ENCODE results near the gene TANGO6.

TANGO6 gene

DNA sequence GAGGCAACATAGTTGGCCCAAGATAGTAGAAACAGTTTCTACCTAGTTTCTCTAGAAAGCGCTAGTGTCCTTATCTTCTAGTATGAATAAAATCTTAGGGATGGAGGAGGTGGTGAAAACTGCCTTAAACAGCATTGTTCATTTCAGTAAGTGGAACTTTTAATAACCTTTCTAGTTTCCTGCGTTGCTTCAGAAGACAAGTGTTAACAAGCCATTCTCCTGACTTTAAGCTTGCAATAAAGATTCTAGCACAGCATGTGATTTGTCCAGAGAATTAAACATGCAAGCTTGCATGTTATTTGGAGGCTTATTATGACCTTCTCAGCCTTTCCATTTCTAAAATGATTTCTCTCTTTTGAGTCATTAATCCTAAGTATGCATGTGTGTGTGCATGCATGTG, 72.3 kb downstream of the TANGO6 start:
- DNase-seq, result no peak

DNA sequence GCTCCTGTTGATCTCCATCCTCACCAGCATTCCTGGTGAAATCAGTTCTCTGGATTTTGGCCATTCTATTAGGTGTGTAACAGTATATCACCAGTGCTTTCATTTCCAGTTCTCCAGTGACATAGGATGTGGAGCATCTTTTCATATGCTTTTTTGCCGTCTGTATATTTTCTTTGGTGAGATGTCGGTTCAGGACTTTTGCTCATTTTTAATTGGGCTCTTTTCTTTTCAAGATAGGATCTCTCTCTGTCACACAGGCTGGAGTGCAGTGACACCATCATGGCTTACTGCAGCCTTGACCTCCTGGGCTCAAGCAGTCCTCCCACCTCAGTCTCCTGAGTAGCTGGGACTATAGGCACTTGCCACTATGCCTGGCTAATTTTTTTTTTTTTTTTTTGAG, 74.2 kb downstream of the TANGO6 start:
- no peak for DNase-seq

DNA sequence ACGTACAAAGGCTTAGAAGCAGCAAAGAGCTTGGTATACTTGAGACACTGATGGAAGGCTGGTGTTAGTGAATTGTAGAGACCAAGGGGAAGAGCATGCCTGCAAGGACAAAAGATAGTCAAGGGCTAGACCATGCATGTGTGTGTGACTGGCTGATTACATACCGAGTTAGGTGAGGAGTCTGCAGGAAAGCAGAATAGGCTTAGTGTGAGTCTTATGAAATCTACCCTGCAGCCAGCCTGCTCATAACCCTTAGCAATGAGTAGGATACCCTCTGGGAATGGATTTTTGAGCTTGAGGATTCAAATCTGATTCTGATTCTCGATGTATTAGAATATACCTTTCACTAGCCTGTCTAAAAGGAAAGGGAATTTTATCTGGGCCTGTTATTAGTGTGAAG, 77.0 kb downstream of the TANGO6 start:
- DNase-seq, result no peak

DNA sequence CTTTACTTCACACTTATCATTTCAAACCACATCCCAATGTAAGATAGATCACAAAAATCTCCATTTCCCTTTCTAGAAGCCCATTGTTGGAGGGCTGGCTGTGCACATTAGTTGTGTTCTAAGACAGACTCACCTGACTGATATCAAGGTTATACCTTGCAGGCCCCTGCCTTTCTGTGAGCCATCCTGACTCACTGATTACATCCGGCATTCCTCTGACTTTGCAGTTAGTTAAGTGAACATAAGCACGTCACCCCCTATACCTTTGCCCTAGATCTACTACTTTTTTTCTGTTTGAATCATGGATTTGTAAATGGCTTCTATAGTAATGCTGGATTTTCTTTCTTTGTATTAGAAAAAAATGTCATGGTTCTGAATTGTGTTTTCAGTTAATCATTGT, 78.3 kb downstream of the TANGO6 start:
- no peak for DNase-seq

DNA sequence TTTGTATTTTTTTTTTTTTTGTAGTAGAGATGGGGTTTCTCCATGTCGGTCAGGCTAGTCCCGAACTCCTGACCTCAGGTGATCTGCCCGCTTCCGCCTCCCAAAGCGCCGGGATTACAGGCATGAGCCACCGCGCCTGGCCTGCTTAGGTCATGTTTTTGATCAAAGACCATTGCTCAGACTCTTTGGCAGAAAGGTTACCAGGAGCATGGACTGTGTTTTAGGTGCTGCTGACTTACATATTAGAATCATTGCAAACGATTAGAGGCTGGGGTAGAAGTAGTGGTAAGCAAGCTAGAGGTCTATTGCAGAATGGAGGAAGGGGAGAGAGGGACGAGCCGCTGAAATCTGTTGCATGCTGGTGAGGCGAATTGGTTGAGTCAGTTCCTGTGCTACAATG, 79.8 kb downstream of the TANGO6 start:
- no peak for DNase-seq

DNA sequence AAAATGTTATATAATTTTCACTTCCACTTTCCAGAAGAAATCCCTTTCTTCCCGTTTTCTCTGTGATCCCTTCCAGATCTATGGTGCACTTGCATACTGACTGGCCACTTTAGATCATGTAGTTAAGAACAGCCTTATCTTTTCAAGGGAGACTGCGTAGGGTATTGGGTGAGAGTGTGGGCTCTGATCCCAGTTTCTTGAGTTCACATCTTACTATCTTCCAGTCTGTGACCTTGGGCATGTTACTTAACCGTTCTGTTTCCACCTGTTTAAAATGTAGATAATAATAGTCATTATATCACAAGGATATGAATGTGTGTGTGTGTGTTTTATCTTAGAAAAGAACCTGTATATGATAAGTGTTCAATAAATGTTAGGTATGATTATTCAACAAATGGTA, 83.7 kb downstream of the TANGO6 start:
- no peak for DNase-seq

DNA sequence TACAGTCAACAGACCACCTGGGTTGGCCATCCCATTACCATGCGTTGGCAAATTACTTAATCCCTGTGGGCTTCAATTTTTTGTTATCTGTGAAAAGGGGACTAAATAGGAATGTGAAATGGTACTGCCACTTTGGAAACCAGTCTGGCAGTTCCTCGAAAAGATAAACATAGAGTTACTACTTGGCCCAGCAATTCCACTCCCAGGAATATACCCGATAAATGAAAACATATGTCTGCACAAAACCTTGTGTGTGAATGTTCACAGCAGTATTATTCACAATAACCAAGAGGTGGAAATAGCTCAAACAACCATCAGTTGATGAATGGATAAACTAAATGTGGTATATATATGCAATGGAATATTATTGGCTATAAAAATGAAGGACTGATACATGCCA, 87.9 kb downstream of the TANGO6 start:
- DNase-seq, result no peak

DNA sequence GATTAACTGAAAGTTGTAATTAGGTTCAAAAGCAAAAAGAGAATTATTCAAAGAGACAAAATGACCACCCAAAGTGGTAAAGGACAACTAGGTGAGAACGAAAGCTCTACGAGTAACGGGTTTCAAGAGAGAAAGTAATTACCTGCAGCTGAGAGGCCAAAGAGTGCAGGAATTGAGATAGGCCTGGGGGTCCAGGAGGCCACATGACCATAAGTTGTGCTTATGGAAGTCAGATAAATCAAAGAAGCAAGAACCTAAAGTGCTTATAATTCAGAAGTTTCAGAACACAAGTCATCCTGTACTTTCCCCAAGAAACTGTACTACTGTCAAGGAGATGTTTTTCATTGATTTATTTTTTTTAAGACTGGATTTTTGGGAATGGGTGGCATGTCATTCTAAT, 91.1 kb downstream of the TANGO6 start:
- DNase-seq, result no peak

DNA sequence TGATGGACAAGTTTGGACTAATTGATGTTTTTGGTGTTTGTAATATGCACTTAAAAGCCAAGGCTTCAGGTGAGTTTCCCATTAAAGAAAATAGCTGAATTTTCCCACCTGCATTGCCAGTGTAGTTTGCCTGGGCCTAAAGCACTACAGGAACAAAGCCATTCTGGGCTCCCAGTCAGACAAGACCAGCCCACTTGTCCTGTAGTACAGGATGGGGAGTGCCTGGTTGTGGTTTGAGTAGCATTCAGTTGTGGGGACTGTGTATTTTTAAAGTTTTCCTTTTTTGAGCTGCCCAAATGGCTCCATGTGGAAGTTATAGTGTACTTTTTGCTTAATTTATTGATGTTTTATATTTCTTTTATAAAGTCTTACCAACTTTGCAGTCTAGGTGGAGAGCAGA, 91.7 kb downstream of the TANGO6 start:
- no peak for DNase-seq

DNA sequence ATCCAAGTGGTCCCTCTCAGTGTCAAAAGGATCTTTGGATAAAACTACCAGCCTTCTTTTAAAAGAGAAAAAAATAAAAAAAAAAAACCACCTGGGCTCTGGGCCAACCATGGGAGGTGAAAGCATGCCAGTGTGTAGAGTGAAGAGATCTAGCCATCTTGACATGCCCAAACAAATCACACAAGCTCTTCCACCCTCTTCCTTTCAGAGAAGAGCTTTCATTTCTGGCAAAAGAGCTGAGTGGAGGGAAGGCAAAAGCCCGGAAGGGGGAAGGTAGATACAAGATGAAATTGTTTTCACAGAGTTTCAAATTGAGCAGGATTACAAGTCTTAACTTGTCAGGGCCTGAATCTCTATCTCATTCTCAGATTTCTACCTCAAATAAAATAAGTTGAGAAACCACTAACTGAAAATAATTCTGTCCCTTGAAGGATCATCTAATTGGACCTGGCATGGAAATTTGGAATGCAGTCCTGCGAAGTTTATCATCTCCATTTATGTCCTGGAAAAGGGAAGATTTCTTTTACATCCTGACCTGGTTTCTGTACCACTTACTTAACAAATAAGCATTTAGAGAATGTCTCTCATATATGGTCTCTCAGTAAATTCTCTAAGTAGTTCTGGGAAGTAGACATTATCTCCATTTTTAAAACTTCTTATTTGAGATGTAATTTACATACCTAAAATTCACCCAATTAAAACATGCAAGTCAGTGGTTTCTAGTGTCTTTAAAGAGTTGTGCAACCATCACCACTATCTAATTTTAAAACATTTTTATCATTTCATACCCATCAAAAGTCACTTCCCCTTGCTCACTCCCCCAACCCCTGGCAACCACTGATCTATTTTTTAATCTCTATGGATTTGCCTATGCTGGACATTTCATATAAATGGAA, 93.7 kb downstream of the TANGO6 start:
- DNase-seq, result peak; percentile 50

DNA sequence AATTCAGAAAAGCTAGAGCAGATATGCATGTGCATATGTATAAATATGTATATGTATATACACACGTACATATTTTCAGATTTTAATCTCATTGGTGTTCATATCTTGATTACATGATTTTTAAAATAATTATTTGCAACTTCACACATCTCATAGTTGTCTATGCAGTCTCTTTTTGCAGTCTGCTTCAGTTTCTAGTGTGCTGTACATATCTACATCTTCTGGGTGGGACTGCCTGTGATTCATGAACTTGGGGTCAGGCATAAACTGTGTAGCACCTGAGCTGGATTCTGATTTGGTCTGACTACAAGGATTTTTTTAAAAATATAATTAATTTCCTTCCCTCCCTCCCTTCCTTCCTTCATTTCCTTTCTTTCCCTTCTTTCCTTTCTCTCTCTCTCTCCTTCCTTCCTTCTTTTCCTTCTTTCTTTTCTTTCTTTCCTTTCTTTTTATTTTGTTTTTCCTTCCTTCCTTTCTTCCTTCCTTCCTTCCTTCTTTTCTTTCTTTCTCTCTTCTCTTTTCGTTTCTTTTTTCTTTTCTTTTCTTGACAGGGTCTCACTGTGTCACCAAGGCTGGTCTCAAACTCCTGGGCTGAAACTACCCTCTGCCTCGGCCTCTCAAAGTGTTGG, 96.5 kb downstream of the TANGO6 start:
- DNase-seq, result no peak

DNA sequence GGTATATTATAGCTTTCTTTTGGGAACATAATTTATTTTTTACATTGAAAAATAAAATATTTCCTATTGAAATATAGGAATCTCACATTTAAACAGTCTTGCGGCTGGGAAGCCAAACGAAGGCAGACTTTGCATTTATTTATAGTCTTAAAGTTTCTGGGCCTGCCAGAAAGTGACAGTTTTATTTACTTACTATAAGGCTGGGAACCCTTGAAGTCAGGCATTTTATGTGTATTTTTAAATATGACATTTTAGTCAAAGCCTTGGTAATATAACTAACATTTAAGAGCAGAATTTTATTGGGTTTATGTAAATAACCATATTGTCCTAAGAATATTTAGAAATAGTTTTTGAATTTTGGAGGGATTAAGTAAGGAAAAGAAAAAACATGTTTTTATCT, 97.5 kb downstream of the TANGO6 start:
- DNase-seq, result no peak

DNA sequence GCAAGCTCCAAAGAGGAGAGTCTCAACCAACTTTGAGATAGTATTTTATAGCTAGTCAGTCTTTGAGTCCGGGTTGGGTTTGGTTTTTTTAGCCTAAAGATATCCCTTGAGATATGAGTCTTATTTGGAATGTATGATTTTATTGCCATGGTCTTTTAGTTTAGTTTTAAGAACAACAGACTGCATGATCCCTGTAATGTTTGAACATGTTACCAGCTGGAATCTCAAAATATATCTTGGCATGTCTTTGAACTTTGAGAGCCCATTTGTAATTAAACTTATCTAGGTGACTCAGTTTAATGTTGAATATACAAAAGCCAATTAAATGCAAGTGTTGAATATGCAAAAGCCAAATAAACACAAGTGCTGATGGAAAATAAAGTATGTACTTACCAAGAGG, 100.6 kb downstream of the TANGO6 start:
- no peak for DNase-seq

DNA sequence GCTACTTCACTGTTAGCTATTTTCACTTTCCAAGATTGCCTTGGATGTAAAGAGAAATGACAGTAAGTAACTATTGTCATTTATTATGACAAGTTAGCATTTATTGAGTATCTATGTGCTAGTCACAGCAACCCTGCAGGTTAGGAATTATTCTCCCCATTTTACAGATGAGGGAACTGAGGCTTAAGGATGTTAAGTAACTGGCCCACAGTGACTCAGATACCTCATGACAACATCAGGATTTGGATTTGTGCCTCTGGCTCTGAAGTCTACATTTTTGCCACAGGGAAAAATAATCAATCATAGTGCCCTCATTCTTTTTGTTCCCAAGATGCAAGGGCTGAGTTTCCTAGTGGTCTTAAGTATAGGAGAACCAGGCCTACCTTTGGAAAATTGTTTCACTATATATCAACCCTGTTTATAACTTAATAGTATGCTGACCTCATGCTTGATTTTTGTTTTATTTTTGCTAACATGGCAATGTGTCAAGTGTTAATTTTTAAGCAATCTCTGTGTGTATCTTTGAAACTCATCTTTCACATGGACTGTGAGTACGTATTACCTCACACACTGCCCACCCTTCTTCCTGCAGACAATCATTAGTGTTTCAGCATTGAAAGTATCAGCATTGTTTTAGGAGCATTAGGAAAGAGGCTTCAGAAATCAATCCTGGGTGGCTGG, 105.0 kb downstream of the TANGO6 start:
- no peak for DNase-seq

DNA sequence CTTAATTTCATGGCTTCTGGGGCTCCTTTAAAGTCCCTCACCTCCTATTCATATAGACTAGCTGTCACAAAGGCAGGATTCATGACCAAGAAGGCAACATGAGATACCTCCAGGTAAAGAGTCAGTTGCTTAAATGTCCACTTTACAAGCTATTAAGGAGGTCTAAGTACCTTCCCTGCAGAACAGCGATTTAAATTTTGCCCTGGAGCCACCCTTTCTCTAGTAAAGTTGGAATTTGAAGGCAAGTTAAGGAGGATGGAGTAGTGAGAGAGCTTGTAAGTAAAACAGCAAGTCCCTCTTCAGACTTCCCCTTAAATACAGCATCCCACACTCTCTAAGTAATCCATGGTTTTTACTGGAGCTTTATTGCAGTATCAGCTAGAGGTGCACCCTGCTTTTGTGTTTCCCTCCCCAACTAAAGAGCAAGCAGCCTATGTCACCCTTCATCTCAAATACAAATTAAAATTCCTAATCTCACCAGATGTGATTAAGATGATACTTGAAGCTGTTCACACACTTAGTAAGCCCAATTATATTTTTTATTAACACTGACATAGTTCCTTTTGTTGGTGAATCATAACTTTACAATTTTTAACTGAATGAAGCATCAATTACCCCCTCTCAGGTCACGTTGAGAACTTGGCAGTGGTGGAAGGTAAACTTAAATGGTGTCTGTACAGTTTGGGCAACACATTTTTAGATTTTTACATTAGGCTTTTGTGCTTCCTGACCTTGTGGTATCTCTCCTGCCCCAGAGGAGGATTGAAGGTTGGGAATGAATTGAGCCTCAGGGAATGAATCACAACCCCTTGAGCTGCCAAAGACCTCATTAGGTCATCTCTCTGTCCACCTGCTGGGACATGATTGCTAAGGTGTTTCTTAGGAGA, 108.9 kb downstream of the TANGO6 start:
- no peak for DNase-seq

DNA sequence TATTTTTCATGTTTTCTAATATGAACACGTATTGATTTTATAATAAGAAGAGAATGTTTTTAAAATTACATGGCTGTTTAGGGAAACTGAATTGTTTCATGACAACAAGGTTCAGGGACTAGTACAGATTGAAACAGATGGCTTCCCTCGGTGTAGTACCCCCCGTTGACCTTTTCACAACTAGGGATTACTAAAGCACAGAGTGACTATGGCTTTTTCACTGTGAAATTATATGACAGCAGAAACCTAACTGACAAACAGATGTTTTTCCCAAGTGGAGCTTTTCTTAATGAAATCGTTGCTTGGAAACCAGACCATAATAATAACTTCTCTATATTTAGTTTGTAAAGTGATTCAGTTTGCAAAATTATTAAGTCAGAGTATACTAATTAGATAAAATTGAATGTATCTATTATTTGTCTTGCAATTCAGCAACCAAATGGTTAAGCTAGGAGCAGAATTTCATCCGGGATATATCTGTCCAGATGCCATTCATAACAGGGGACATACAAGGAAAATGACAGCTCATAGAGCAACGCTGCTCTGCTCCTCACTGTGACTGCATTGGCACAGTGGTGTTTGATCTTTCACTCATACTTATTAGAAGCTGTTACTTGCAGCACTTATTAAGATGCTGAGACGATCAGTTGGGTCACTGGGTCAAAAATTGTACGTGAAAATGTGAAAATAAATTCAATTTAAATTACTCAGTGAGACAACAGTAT, 111.7 kb downstream of the TANGO6 start:
- DNase-seq, result peak; percentile 88

DNA sequence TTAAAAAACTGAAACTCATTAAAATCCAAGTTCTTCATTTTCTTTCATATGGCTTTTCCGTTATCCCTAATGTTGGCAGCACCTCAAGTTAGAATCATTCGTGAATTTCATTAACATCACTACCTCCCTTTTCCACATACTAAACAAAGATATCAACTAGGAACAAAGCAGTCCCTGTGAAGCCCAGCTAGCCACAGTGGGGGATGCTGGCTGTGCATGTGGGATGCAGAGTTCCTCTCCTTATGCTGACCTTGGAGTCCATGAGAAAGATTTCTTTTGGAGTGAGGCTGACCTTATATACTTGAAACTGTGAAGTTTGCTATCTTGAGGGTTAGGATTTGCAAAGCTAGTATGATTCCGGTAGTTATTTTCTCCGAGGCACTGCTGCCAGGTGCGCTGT, 117.6 kb downstream of the TANGO6 start:
- DNase-seq, result no peak

DNA sequence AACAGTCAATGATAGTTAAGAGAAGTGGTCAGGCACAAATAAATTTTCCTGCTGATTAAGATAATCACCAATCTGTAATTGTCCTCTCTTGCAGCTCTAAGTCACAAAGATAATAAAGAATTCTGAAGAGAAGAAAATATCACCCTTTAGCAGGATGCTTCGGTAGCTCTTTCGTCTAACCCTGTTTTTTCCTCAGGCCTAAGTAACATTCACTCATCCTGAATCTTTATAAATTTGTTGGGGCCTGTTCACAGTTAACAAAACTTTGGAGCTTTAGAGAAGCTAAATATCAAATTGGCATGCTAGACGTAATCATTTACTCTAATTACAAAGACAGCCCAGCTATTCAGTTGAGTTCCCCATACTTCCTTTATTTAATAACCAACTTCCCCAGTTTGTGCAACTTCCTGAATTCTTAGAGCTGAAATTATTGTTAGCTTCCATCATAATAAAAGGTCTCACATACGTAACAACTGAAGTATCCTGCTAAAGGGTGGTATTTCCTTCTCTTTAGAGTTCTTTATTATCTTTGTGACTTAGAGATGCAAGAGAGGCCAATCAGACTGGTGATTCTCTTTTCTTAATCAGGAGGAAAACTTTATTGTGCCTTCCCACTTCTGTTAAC, 118.6 kb downstream of the TANGO6 start:
- DNase-seq, result no peak

DNA sequence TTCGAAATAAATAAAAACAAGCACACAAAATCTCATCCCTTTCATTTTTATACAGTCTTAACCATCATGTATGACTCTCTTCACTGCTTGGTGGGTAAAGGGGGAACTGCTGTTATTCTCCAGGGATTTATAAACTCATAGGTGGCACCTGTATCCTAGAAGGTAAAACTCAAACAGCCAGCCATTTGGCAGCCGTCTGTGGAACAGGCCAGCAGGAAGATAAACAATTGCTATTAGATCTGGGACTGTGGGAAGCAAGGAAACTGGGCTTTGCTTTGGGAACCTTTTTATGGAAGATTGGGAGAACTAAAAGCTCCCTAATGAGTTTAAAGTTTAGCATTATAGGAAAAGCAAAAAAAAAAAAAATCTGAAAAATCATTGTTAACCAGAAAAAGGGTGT, 126.0 kb downstream of the TANGO6 start:
- no peak for DNase-seq

DNA sequence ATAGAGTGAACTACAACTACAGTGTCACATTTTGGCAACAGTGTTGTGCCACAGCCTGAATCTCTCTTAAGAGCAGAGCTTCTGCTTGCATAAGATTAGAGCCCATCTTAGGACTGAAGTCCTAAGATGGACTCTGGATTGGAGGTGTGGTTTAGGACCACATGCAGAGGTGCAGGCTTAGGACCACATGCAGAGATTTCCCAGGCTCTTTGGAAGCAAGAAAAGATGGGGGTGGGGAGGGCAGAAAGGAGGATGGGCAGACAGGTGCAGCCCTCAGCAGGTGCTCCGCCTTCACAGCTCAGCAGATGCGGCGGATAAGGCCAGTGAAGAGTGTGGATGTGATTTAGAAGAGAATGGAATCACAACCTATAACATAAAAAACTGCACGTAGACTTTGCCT, 128.7 kb downstream of the TANGO6 start:
- no peak for DNase-seq

DNA sequence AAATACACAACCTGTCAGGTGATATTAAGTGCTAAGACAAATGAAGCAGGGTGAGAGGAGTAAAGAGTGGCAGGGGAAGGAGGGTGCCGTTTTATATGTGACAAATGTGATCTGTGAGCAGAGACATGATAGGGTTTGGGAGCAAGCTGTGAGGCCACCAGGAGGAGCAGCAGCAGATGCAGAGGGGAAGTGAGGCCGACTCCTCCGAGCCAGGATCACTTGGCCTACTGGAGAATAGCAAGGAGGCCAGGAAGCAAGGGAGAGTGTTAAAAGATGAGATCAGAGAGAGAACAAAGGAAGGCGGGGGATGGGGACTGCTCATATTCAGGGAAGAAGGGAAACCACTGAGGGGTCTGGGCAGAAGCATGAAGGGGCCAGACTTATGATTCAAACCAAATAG, 129.4 kb downstream of the TANGO6 start:
- no peak for DNase-seq

DNA sequence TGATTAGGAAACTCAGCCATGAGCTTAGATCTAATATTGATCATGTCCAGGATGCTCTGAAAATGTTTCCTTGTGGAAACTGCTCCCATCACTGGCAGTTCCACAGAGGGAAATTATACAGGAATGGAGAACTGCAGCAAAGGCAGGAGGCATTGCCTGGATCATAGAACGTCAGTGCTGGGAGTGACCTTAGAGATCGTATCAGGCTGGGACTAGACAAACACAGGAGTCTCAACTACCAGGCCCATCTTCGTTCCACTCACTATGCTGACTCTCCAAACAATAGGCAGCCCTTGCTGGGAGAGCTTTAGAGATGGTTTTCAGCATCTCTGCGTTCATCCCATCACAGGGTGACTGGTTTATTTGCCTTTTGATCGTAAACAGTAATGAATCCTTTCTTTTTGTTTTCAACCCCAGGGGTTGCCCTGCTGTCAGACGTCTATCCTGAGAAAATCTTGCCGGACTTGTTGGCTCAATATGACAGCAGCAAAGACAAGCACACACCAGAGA, 130.3 kb downstream of the TANGO6 start:
- no peak for DNase-seq
